ENCODE data around the gene EPHA8.

EPHA8 gene

DNA sequence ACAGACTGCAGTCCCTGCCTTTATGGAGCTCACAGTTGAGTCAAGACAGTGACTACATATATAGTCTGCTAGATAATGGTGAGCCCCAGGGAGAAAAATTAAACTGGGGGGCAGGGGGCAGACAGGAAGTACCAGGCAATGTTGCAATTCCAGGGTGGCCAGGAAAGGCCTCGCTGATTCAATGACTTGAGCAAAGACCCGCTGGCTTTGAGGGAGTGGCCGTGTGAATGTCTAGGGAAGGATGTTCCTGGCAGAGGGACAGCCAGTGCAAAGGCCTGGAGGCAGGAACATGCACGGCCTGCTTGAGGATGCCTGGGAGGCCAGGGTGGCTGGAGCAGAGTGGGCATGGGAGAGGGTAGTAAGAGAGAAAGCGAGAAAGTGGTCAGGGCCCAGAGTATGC is 23.0 kb upstream of the EPHA8 start:
- DNase-seq = no peak
- Histone ChIP-seq H3K27ac (ENCODE audit: low read depth, low read length) (no peak overlapping the region), H3K79me2 (ENCODE audit: control insufficient read depth, insufficient read depth, low read length, poor library complexity) (no peaks in the 10 kb centered on the region), H2AK5ac (ENCODE audit: low read length) (no peak overlapping the region), H2AFZ (ENCODE audit: insufficient read depth, low read length, poor library complexity) (no peak overlapping the region), H4K12ac (ENCODE audit: low read depth, low read length) (no peak overlapping the region), H3K4ac (ENCODE audit: low read depth, low read length) (no peak overlapping the region), H3K4me2 (ENCODE audit: low read length) (no peak overlapping the region), H3K27me3 (ENCODE audit: insufficient read depth, low read length) (no peaks in the 10 kb centered on the region), H3K9me3 (ENCODE audit: insufficient read depth, low read depth, low read length) (peaks cover 2% of the 10 kb centered on the region), H4K8ac (ENCODE audit: low read depth, low read length) (no peak overlapping the region), H4K91ac (ENCODE audit: low read depth, low read length) (no peak overlapping the region), H3K9ac (ENCODE audit: low read length) (no peak overlapping the region), H3K79me1 (ENCODE audit: low read length) (no peaks in the 10 kb centered on the region), H3K18ac (ENCODE audit: low read length) (no peak overlapping the region), H2BK12ac (ENCODE audit: low read length) (no peak overlapping the region), H3K14ac (ENCODE audit: low read length) (no peak overlapping the region), H2BK120ac (ENCODE audit: insufficient read depth, low read length, poor library complexity) (no peak overlapping the region), H3K36me3 (ENCODE audit: control insufficient read depth in 1 of 2, insufficient read depth in 2 of 2, low read length in 2 of 2) (peaks cover 0 to 6% of the 10 kb centered on the region in 2 experiments), H2BK5ac (ENCODE audit: low read depth, low read length, poor library complexity) (no peak overlapping the region), H3K23ac (ENCODE audit: low read length) (no peak overlapping the region), H3K4me3 (ENCODE audit: low read depth, low read length) (no peak overlapping the region), H3K4me1 (ENCODE audit: control insufficient read depth in 1 of 2, insufficient read depth in 2 of 2, low read length in 2 of 2) (no peaks in the 10 kb centered on the region)
- no CpG with 5 or more reads among the region's 5 CpGs for WGBS (ENCODE audit: extremely low coverage, insufficient coverage, insufficient read length)

DNA sequence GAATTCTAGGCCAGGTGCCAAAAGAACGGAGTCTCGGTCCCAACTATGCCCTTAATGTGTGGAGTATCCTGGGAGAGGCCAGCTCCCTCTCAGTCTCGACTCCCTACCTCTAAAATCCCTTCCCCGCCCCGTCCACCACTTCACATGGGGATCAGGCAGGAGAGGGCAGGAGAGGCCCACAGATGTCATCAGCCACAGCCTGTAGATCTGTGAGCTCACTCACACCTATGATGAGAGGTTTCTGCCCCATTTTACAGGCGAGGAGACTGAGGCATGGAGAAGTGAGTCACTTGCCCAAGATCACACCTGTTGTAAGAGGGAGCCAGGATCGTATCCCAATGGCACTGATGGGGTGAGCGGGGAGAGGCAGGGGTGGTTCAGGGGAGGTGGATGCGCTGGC is 20.4 kb upstream of the EPHA8 start:
- no peak overlapping the region for H3K4me3 ChIP-seq (ENCODE audit: low read depth, low read length)
- no peak overlapping the region for H3K9ac ChIP-seq (ENCODE audit: low read length)
- no peak overlapping the region for H3K27ac ChIP-seq (ENCODE audit: low read depth, low read length)
- H3K79me1 ChIP-seq (ENCODE audit: low read length) = no peaks in the 10 kb centered on the region
- H3K79me2 ChIP-seq (ENCODE audit: control insufficient read depth, insufficient read depth, low read length, poor library complexity) = no peaks in the 10 kb centered on the region
- no peak overlapping the region for H4K8ac ChIP-seq (ENCODE audit: low read depth, low read length)
- no peak overlapping the region for H3K14ac ChIP-seq (ENCODE audit: low read length)
- H4K91ac ChIP-seq (ENCODE audit: low read depth, low read length) = no peak overlapping the region
- no peaks in the 10 kb centered on the region for H3K27me3 ChIP-seq (ENCODE audit: insufficient read depth, low read length)
- no peak for DNase-seq
- H2BK5ac ChIP-seq (ENCODE audit: low read depth, low read length, poor library complexity) = no peak overlapping the region
- no peak overlapping the region for H2AFZ ChIP-seq (ENCODE audit: insufficient read depth, low read length, poor library complexity)
- no CpG with 5 or more reads among the region's 9 CpGs for WGBS (ENCODE audit: extremely low coverage, insufficient coverage, insufficient read length)
- H3K23ac ChIP-seq (ENCODE audit: low read length) = no peak overlapping the region
- no peaks in the 10 kb centered on the region for H3K4me1 ChIP-seq (ENCODE audit: control insufficient read depth in 1 of 2, insufficient read depth in 2 of 2, low read length in 2 of 2)
- H3K4ac ChIP-seq (ENCODE audit: low read depth, low read length) = no peak overlapping the region
- H4K12ac ChIP-seq (ENCODE audit: low read depth, low read length) = no peak overlapping the region
- H3K18ac ChIP-seq (ENCODE audit: low read length) = no peak overlapping the region
- H3K36me3 ChIP-seq (ENCODE audit: control insufficient read depth in 1 of 2, insufficient read depth in 2 of 2, low read length in 2 of 2) = no peaks in the 10 kb centered on the region
- H2AK5ac ChIP-seq (ENCODE audit: low read length) = no peak overlapping the region
- no peak overlapping the region for H2BK120ac ChIP-seq (ENCODE audit: insufficient read depth, low read length, poor library complexity)
- peaks cover 2% of the 10 kb centered on the region for H3K9me3 ChIP-seq (ENCODE audit: insufficient read depth, low read depth, low read length)
- H3K4me2 ChIP-seq (ENCODE audit: low read length) = no peak overlapping the region
- H2BK12ac ChIP-seq (ENCODE audit: low read length) = no peak overlapping the region

DNA sequence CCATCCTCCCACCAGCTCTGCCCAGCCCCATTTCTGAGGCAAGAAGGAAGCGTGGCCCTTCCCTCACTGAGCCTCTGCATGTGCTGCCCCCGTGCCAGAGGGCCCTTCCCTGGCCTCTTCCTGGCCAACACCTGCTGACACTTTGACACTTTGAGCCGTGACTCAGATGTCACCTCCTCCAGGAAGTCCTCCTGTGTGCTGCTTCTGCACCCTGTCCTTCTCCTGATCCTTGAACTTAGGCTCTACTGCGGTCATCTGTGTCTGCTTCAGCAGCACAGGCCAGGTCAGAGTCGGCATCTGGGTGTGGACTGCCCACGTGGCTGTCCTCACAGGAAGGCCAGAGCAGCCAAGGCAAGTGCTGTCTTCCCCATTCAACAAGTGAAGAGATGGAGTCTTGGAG is 19.6 kb upstream of the EPHA8 start:
- Histone ChIP-seq H3K79me1 (ENCODE audit: low read length) (no peaks in the 10 kb centered on the region), H2AK5ac (ENCODE audit: low read length) (no peak overlapping the region), H3K14ac (ENCODE audit: low read length) (no peak overlapping the region), H3K23ac (ENCODE audit: low read length) (no peak overlapping the region), H2BK12ac (ENCODE audit: low read length) (no peak overlapping the region), H2BK5ac (ENCODE audit: low read depth, low read length, poor library complexity) (no peak overlapping the region), H4K8ac (ENCODE audit: low read depth, low read length) (no peak overlapping the region), H2BK120ac (ENCODE audit: insufficient read depth, low read length, poor library complexity) (no peak overlapping the region), H4K12ac (ENCODE audit: low read depth, low read length) (no peak overlapping the region), H3K4me3 (ENCODE audit: low read depth, low read length) (no peak overlapping the region), H3K27ac (ENCODE audit: low read depth, low read length) (no peak overlapping the region), H2AFZ (ENCODE audit: insufficient read depth, low read length, poor library complexity) (no peak overlapping the region), H3K4me1 (ENCODE audit: control insufficient read depth in 1 of 2, insufficient read depth in 2 of 2, low read length in 2 of 2) (no peaks in the 10 kb centered on the region), H3K4me2 (ENCODE audit: low read length) (no peak overlapping the region), H3K4ac (ENCODE audit: low read depth, low read length) (no peak overlapping the region), H3K79me2 (ENCODE audit: control insufficient read depth, insufficient read depth, low read length, poor library complexity) (no peaks in the 10 kb centered on the region), H3K18ac (ENCODE audit: low read length) (no peak overlapping the region), H3K9ac (ENCODE audit: low read length) (no peak overlapping the region), H3K36me3 (ENCODE audit: control insufficient read depth in 1 of 2, insufficient read depth in 2 of 2, low read length in 2 of 2) (no peaks in the 10 kb centered on the region), H4K91ac (ENCODE audit: low read depth, low read length) (no peak overlapping the region), H3K9me3 (ENCODE audit: insufficient read depth, low read depth, low read length) (peaks cover 2% of the 10 kb centered on the region), H3K27me3 (ENCODE audit: insufficient read depth, low read length) (no peaks in the 10 kb centered on the region)
- WGBS (ENCODE audit: extremely low coverage, insufficient coverage, insufficient read length) = no CpG with 5 or more reads among the region's 6 CpGs
- DNase-seq = no peak

DNA sequence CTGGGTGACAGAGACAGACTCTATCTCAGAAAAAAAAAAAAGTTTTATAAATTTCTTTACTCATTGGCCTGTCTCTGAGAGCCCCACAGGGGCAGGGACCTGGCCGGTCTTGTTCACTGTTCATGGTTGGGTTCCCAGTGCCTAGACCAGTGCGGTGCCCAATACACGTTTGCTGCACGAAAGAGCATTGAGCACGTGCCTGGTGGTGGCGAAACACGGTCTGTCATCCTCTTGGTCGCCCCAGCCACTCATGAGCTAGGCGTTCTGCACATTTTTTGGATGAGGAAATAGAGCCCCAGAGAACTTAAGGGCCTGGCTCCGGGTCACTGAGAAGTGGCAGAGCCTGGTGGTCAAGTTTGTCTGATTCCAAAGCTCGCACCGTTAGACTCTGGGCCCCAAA is 18.7 kb upstream of the EPHA8 start:
- H3K9me3 ChIP-seq (ENCODE audit: insufficient read depth, low read depth, low read length) = peaks cover 2% of the 10 kb centered on the region
- H4K12ac ChIP-seq (ENCODE audit: low read depth, low read length) = no peak overlapping the region
- H3K27ac ChIP-seq (ENCODE audit: low read depth, low read length) = no peak overlapping the region
- no peak overlapping the region for H3K4me2 ChIP-seq (ENCODE audit: low read length)
- no peak overlapping the region for H2BK120ac ChIP-seq (ENCODE audit: insufficient read depth, low read length, poor library complexity)
- H2AK5ac ChIP-seq (ENCODE audit: low read length) = no peak overlapping the region
- no peaks in the 10 kb centered on the region for H3K4me1 ChIP-seq (ENCODE audit: control insufficient read depth in 1 of 2, insufficient read depth in 2 of 2, low read length in 2 of 2)
- H2AFZ ChIP-seq (ENCODE audit: insufficient read depth, low read length, poor library complexity) = no peak overlapping the region
- no peak overlapping the region for H4K8ac ChIP-seq (ENCODE audit: low read depth, low read length)
- no peak overlapping the region for H3K23ac ChIP-seq (ENCODE audit: low read length)
- H3K18ac ChIP-seq (ENCODE audit: low read length) = no peak overlapping the region
- no peak overlapping the region for H3K4me3 ChIP-seq (ENCODE audit: low read depth, low read length)
- H2BK12ac ChIP-seq (ENCODE audit: low read length) = no peak overlapping the region
- H3K36me3 ChIP-seq (ENCODE audit: control insufficient read depth in 1 of 2, insufficient read depth in 2 of 2, low read length in 2 of 2) = no peaks in the 10 kb centered on the region
- no peaks in the 10 kb centered on the region for H3K27me3 ChIP-seq (ENCODE audit: insufficient read depth, low read length)
- no peak overlapping the region for H3K9ac ChIP-seq (ENCODE audit: low read length)
- no peak overlapping the region for H2BK5ac ChIP-seq (ENCODE audit: low read depth, low read length, poor library complexity)
- WGBS (ENCODE audit: extremely low coverage, insufficient coverage, insufficient read length) = no CpG with 5 or more reads among the region's 12 CpGs
- H4K91ac ChIP-seq (ENCODE audit: low read depth, low read length) = no peak overlapping the region
- no peak overlapping the region for H3K14ac ChIP-seq (ENCODE audit: low read length)
- H3K79me1 ChIP-seq (ENCODE audit: low read length) = no peaks in the 10 kb centered on the region
- no peak for DNase-seq
- no peaks in the 10 kb centered on the region for H3K79me2 ChIP-seq (ENCODE audit: control insufficient read depth, insufficient read depth, low read length, poor library complexity)
- no peak overlapping the region for H3K4ac ChIP-seq (ENCODE audit: low read depth, low read length)
